GM18907 (cell line): ENCODE results near the gene RAB5IF.
"Not testable (repeated sequence)": the region's sequence is repeated elsewhere in the genome, so short reads cannot be mapped to it uniquely, and the experiment has no call there.

ENCODE experiments used
- ATAC-seq: cut with Tn5 transposase; IDR thresholded peaks from one replicate; pipeline ENCODE4 v1.9.1; 2021; ENCODE audit warnings: mild to moderate bottlenecking, moderate library complexity; ENCODE audit not compliant: unreplicated experiment

The RAB5IF gene

GRCh38 chr20:36585410-36586125 is 20.0 kb upstream of the RAB5IF start:
- no peak for ATAC-seq

GRCh38 chr20:36587388-36588070 is 18.1 kb upstream of the RAB5IF start:
- ATAC-seq, result no peak

GRCh38 chr20:36591281-36591680 is 14.3 kb upstream of the RAB5IF start:
- no peak for ATAC-seq

DNA sequence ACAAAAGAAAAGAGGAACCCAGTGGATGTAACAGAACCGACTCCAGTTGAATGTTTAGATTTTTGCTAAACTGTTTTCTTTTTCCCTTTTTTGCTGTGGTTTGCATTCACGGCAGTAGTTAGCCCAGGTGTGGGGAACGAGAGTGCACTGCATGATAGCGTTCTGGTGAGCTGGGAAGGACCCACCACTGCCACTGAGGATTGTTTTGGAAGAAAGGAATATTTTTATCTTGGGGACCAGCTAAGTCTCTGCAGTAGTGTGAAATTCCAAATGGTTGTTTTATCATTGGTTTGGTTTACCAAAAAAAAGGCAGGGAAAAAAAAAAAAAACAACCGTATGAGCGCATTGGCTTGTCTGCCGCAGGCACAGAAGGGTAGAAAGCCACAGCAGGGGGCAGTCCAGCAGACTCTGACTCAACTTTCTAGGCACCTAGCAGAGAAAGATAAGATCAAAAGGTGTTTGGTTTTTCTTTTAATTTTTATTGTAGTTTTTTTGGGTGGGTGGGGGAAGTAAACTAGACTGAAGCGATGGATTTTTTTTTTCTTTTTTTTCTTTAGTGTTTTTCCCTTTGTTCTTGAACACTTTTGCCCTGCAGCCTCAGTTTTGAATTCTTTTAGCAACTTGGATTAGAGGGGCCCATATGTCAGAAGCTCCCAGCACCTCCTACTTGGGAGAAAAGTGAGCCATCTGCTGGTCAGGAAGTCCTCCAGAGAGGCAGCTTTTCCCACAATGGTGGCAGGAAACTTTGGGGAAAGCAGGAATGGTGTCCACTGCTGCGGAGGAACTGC is 13.5 kb upstream of the RAB5IF start:
- no peak for ATAC-seq

- no peak for ATAC-seq
Observed at GRCh38 chr20:36593347-36593929, 12.1 kb upstream of the RAB5IF start.

DNA sequence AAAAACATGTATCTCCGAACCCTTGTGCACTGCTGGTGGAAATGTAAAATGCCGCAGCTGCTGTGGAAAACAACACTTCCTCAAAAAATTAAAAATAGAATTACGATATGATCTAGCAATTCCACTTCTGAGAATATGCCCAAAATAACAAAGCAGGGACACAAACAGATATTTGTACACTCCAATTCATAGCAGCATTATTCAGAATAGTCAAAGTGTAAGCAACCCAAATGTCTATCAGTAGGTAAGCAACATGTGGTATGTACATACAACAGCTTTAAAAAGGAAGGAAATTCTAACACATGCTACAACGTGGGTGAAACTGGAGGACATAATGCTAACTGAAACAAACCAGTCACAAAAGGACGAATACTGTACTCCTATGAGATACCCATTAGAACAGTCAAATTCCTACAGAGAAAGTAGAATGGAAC is 5.7 kb upstream of the RAB5IF start:
- ATAC-seq, result no peak

- no peak for ATAC-seq
Observed at GRCh38 chr20:36601540-36601939, 4.0 kb upstream of the RAB5IF start.

GRCh38 chr20:36604952-36605398 is 604 bp upstream of the RAB5IF start:
- ATAC-seq, result peak; percentile 41

- ATAC-seq, result no peak
Observed at GRCh38 chr20:36606158-36607066, 833 bp downstream of the RAB5IF start.

GRCh38 chr20:36607586-36608387 is 2.2 kb downstream of the RAB5IF start:
- ATAC-seq, result no peak

DNA sequence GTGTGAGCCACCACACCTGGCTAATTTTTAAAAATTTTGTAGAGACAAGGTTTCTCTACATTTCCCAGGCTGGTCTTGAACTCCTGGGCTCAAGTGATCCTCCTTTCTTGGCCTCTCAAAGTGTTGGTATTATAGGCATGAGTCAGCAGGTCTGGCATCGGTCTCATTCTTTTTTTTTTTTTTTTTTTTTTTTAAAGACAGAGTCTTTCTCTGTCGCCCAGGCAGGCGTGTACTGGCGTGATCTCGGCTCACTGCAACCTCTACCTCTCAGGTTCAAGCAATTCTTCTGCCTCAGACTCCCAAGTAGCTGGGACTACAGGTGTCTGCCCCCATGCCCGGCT is 2.8 kb downstream of the RAB5IF start:
- ATAC-seq, result not testable (repeated sequence)

DNA sequence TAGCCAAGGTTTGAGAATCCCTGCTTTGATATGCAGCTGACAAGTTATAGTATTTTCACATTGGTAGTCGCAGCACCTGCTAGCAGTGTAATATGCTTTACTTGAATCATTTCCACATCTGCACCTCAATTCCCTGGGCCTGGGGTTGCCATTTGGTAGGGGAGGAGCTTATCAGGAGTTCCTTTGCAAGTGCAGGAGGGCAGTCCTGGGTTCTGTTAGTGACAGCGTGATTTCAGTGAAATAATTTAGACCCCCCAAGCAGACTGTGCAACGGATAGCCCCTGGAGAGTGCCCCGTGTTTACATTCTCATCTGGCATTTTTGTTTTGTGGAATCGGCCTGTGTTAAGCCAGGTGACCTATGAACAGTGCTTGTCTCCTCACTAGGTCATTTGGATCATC is 6.0 kb downstream of the RAB5IF start:
- ATAC-seq, result no peak

DNA sequence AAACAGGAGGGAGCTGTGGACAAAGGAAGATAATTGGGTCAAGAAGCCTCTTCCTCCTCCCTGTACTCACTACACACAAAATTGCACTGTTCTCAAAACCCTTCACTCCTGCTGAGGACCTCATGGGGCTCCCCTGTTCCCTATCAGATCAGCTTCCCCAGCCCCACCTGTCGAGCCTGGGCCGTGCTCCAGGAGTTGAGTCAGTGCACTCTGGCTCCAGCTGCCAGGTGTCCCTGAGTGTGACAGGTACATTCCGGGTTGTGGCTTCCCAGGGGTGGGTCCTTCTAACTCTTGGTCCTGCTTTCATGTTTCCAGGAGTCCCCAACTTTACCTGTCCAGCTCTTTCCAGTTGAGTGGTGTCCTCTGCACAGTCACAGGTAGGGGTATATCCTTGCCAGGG is 8.4 kb downstream of the RAB5IF start:
- no peak for ATAC-seq

- ATAC-seq, result no peak
Observed at GRCh38 chr20:36614781-36615557, 9.4 kb downstream of the RAB5IF start.

- ATAC-seq, result no peak
Observed at GRCh38 chr20:36620917-36621316, 15.3 kb downstream of the RAB5IF start.

- ATAC-seq, result no peak
Observed at GRCh38 chr20:36623444-36623843, 17.9 kb downstream of the RAB5IF start.

DNA sequence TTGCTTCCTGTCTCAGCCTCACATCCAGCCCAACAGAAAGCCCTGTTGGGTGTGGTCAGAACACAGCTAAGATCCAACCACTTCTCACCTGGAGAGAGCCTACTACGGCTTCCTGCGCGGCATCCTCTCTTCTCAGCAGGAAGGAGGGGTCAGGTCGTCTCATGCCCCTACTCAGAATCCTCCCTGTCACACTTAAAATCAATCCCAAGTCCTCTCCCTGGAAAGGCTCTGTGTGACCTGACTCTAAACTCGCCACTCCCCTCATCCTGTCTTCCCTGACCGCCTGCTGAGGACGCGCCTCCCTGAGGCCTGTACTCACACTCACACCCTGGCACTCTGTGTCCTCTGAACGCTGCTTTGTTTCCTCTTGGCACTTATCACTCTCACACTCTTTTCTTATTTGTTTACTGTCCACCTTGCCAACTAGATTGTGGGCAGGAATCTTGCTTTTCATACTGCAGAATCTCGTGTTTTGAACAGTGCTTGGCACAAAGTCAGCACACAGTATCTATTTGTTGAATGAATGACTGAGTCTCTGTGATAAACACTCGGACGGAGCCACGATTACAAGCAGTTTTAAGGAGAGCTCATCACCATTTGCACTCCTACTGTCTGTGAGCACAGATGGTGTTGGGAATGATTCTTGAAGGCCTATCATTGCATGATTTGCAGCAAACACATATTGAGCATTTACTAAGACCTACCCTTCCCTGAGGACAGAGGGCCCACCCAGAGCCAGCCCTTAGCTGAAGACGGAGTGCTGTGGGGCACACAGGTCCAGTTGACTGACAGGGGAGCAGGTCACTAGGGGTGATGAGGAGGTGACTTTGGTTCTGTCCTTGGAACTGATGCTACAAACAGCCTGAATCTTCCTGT is 18.7 kb downstream of the RAB5IF start:
- ATAC-seq, result no peak

- no peak for ATAC-seq
Observed at GRCh38 chr20:36624944-36625324, 19.4 kb downstream of the RAB5IF start.
